ENCODE data around the gene SPRY2.

Gene SPRY2

GRCh38 chr13:80303225-80303811 lies 37.6 kb downstream of the SPRY2 start:
- no peak for TF ChIP-seq CTCF (IDR thresholded peaks at IDR 0.05; ENCODE audit: low read depth, low read length, missing control alignments)
- no peak for DNase-seq (ENCODE audit: low read depth)
- no peak overlapping the region for H3K4me3 ChIP-seq (ENCODE audit: low read depth, low read length)

- DNase-seq (ENCODE audit: low read depth): no peak
- TF ChIP-seq CTCF (IDR thresholded peaks at IDR 0.05; ENCODE audit: low read depth, low read length, missing control alignments): no peak
- no peak overlapping the region for H3K4me3 ChIP-seq (ENCODE audit: low read depth, low read length)
These were observed 41.9 kb downstream of the SPRY2 start for GRCh38 chr13:80299046-80299445.

DNA sequence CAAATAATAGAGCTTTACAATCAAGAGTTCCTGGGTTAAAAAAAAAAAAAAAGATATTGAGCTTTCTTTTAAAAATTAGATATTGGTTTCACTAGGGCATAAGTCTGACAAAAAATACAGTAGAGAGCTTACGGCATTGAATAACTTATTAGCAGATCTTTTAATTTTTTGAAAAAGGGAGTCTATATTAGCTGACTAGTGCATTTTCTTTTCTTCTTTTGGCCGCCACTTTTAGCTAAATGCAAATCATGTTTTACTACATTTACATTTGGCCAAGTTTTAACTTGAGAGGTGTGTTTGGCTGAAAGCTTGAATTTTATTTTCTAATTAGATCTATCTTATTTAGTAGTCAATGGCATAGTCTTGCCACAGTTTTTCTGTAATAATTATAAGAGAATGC lies 43.4 kb downstream of the SPRY2 start:
- no peak overlapping the region for H3K4me3 ChIP-seq (ENCODE audit: low read depth, low read length)
- no peak for TF ChIP-seq CTCF (IDR thresholded peaks at IDR 0.05; ENCODE audit: low read depth, low read length, missing control alignments)
- no peak for DNase-seq (ENCODE audit: low read depth)

DNA sequence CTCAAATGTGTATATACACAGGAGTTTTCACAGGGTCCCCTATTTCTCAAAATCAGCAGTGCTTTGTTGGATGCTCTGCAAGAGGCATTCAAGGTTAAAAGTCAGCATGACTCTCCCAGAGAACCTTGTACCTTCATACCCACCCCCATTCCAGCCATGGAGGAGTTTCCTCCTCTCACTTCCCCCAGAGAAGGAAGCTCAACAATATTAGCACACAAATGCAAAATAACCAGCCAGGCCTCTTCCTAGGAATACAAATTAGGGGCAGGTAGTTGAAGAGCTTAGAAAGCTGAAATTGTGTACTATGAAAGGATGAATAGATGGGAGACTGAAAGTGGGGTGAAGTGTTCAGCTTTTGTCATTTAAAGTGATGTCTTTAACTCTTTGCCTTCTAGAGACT lies 43.8 kb downstream of the SPRY2 start:
- no peak for DNase-seq (ENCODE audit: low read depth)
- TF ChIP-seq CTCF (IDR thresholded peaks at IDR 0.05; ENCODE audit: low read depth, low read length, missing control alignments): no peak
- H3K4me3 ChIP-seq (ENCODE audit: low read depth, low read length): no peak overlapping the region

- DNase-seq (ENCODE audit: low read depth): no peak
- no peak overlapping the region for H3K4me3 ChIP-seq (ENCODE audit: low read depth, low read length)
- TF ChIP-seq CTCF (IDR thresholded peaks at IDR 0.05; ENCODE audit: low read depth, low read length, missing control alignments): no peak
These were observed 44.3 kb downstream of the SPRY2 start for GRCh38 chr13:80296638-80297037.

DNA sequence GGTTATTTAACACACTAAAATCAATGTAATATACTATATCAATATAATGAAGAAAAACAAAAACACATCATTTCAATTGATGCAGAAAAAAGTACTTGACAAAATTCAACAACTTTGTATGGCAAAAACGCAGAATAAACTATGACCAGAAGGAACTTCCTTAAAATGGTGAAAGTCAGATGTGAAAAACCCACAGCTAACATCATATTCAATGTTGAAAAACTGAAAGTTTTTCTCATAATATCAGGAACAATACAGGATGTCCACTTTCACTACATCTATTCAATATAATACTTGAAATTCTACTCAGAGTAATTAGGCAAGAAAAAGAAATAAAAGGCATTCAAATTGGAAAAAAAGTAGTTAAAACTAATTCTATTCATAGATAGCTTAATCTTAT lies 50.3 kb downstream of the SPRY2 start:
- no peak for DNase-seq (ENCODE audit: low read depth)
- no peak overlapping the region for H3K4me3 ChIP-seq (ENCODE audit: low read depth, low read length)
- TF ChIP-seq CTCF (IDR thresholded peaks at IDR 0.05; ENCODE audit: low read depth, low read length, missing control alignments): no peak
